Mesenchymal stem cell (in vitro differentiated cells and primary cell): ENCODE results near the gene TSPAN11.
A peak's percentile ranks its signal among the peaks of the same experiment; 100 is the strongest.

Source experiments
- DNase-seq: peaks from one replicate; pipeline ENCODE4 v3.0.0-alpha.2; 2013
- H2AFZ ChIP-seq: one replicate; pipeline ENCODE4 v1.6.1; 2013; ENCODE audit warnings: low read depth, mild to moderate bottlenecking, control low read depth, inconsistent platforms, low read length, moderate library complexity
- H2AK5ac ChIP-seq: 2 replicates; pipeline ENCODE4 v1.6.1; 2013; ENCODE audit warnings: low read length, moderate library complexity, mild to moderate bottlenecking, inconsistent platforms; ENCODE audit not compliant: severe bottlenecking
- H2BK120ac ChIP-seq: one replicate; pipeline ENCODE4 v1.6.1; 2013; ENCODE audit warnings: low read depth, mild to moderate bottlenecking, inconsistent platforms, low read length, moderate library complexity
- H2BK12ac ChIP-seq, 2 experiments: one replicate each; pipeline ENCODE4 v1.6.1; 2013; ENCODE audit warnings: inconsistent platforms in 2 of 2, low read length in 2 of 2, mild to moderate bottlenecking in 2 of 2, moderate library complexity in 2 of 2, control low read depth in 1 of 2
- H2BK15ac ChIP-seq: one replicate; pipeline ENCODE4 v1.6.1; 2013; ENCODE audit warnings: mild to moderate bottlenecking, low read depth, inconsistent platforms; ENCODE audit not compliant: poor library complexity, severe bottlenecking
- H2BK5ac ChIP-seq: 2 replicates; pipeline ENCODE4 v1.6.1; 2013; ENCODE audit warnings: low read depth, mild to moderate bottlenecking, low read length, control low read depth, inconsistent platforms; ENCODE audit not compliant: poor library complexity, severe bottlenecking
- H3K14ac ChIP-seq, 2 experiments: one replicate each; pipeline ENCODE4 v1.6.1; 2013; ENCODE audit warnings: inconsistent platforms in 2 of 2, low read length in 2 of 2, control low read depth in 1 of 2, mild to moderate bottlenecking in 1 of 2, moderate library complexity in 1 of 2
- H3K18ac ChIP-seq, 2 experiments: one replicate each; pipeline ENCODE4 v1.6.1; 2013; ENCODE audit warnings: inconsistent platforms in 2 of 2, low read length in 2 of 2, control low read depth in 1 of 2, low read depth in 1 of 2, mild to moderate bottlenecking in 1 of 2
- H3K23ac ChIP-seq, 2 experiments: one replicate each; pipeline ENCODE4 v1.6.1; 2013; ENCODE audit warnings: inconsistent platforms in 2 of 2, low read length in 2 of 2, mild to moderate bottlenecking in 2 of 2, moderate library complexity in 2 of 2, control low read depth in 1 of 2
- H3K27ac ChIP-seq: 2 replicates; pipeline ENCODE4 v1.5.1; 2013; ENCODE audit warnings: mild to moderate bottlenecking, moderate library complexity, low read length, control low read depth, inconsistent platforms; ENCODE audit not compliant: poor library complexity, severe bottlenecking
- H3K27me3 ChIP-seq, 2 experiments: 2 replicates each; pipeline versions ENCODE4 v1.6.1 to v1.7.0; 2013; ENCODE audit warnings: low read length in 2 of 2, mild to moderate bottlenecking in 2 of 2, moderate library complexity in 2 of 2, control low read depth in 1 of 2, inconsistent platforms in 1 of 2; ENCODE audit not compliant: control insufficient read depth in 1 of 2, insufficient read depth in 1 of 2
- H3K36me3 ChIP-seq, 2 experiments: 2 replicates each; pipeline versions ENCODE4 v1.6.1 to v1.7.0; 2013; ENCODE audit warnings: low read length in 2 of 2, control low read depth in 1 of 2, inconsistent platforms in 1 of 2, low read depth in 1 of 2, mild to moderate bottlenecking in 1 of 2; ENCODE audit not compliant: insufficient read depth in 2 of 2, control insufficient read depth in 1 of 2
- H3K4ac ChIP-seq, 2 experiments: one replicate each; pipeline ENCODE4 v1.6.1; 2013; ENCODE audit warnings: inconsistent platforms in 2 of 2, low read length in 2 of 2, mild to moderate bottlenecking in 2 of 2, moderate library complexity in 2 of 2, control low read depth in 1 of 2, low read depth in 1 of 2
- H3K4me1 ChIP-seq: 2 replicates; pipeline ENCODE4 v1.6.1; 2013; ENCODE audit warnings: low read depth, low read length, control low read depth; ENCODE audit not compliant: control insufficient read depth, insufficient read depth
- H3K4me2 ChIP-seq: 2 replicates; pipeline ENCODE4 v1.6.1; 2013; ENCODE audit warnings: low read length, mild to moderate bottlenecking, inconsistent platforms; ENCODE audit not compliant: poor library complexity, severe bottlenecking
- H3K4me3 ChIP-seq, 2 experiments: 2 replicates each; pipeline versions ENCODE4 v1.5.1 to v1.7.0; 2013; ENCODE audit warnings: low read length in 2 of 2, mild to moderate bottlenecking in 2 of 2, control low read depth in 1 of 2, low read depth in 1 of 2; ENCODE audit not compliant: insufficient read depth in 1 of 2
- H3K79me1 ChIP-seq: replicated peaks from 2 replicates; pipeline ENCODE4 v1.6.1; 2013; ENCODE audit warnings: mild to moderate bottlenecking, control low read depth, low read length, inconsistent platforms; ENCODE audit not compliant: poor library complexity, severe bottlenecking
- H3K9ac ChIP-seq: 2 replicates; pipeline ENCODE4 v1.7.0; 2013; ENCODE audit warnings: mild to moderate bottlenecking, low read length, moderate library complexity
- H3K9me3 ChIP-seq: 2 replicates; pipeline ENCODE4 v1.7.0; 2013; ENCODE audit warnings: mild to moderate bottlenecking, low read length; ENCODE audit not compliant: control insufficient read depth
- H4K8ac ChIP-seq: one replicate; pipeline ENCODE4 v1.6.1; 2013; ENCODE audit warnings: inconsistent platforms, mild to moderate bottlenecking, low read length, moderate library complexity
- H4K91ac ChIP-seq: one replicate; pipeline ENCODE4 v1.6.1; 2013; ENCODE audit warnings: mild to moderate bottlenecking, low read length, inconsistent platforms
- whole genome bisulfite sequencing: methylation state at CpG from one replicate; pipeline ENCODE4 v1.1.7; 2013; ENCODE audit warnings: mixed read lengths; 5-methylcytosine and 5-hydroxymethylcytosine counted together

Gene TSPAN11

DNA sequence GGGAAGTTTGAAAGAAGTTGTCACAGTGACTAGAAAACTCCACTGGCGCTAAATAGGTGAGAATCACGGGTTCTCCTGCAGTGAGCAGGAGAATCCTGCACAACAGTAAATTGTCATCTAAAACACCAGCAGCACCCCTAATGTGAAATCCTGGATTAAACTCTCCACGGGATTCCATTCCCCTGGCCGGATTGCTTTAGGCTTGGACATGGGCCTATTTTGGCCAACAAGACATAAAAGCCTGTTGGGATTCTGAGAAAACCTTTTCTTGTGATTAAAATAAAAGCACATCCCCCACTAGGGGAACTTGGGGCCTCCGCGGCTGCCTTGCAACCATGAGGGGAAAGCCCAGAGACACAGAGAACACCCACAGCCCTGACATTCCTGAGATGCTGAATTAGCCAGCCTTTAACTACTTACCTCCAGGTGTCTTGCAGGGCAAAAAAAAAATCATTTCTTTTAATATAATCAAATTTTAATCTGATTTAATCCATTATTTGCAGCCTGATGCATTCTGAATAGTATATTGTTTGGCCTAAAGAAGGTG, 21.0 kb upstream of the TSPAN11 start:
- no peak overlapping the region for H2BK5ac ChIP-seq
- WGBS: 73% methylated on average over 6 of the region's 6 CpGs

GRCh38 chr12:30908076-30908721, 18.3 kb upstream of the TSPAN11 start:
- no peak overlapping the region for H3K27ac ChIP-seq
- H3K79me1 ChIP-seq: no peaks in the 10 kb centered on the region
- no peak overlapping the region for H2BK120ac ChIP-seq
- no peak overlapping the region for H2BK12ac ChIP-seq
- H2BK15ac ChIP-seq: no peak overlapping the region
- H3K36me3 ChIP-seq: no peaks in the 10 kb centered on the region
- DNase-seq: no peak
- no peak overlapping the region for H2AK5ac ChIP-seq
- H2AFZ ChIP-seq: no peak overlapping the region
- peak overlapping the region; percentile 26 for H3K9ac ChIP-seq
- no peaks in the 10 kb centered on the region for H3K4me1 ChIP-seq
- no peak overlapping the region for H3K4me2 ChIP-seq
- no peak overlapping the region for H2BK5ac ChIP-seq
- no peak overlapping the region for H3K4me3 ChIP-seq
- no peak overlapping the region for H3K4ac ChIP-seq
- 95% methylated on average over 1 of the region's 4 CpGs for WGBS
- no peak overlapping the region for H4K91ac ChIP-seq
- no peak overlapping the region for H3K23ac ChIP-seq
- no peak overlapping the region for H4K8ac ChIP-seq
- H3K9me3 ChIP-seq: no peaks in the 10 kb centered on the region
- peaks cover 0 to 5% of the 10 kb centered on the region in 2 experiments for H3K27me3 ChIP-seq
- no peak overlapping the region for H3K14ac ChIP-seq
- peak overlapping the region in 1 of 2 experiments; percentile 18 for H3K18ac ChIP-seq

More for the DNA sequence above, 21.0 kb upstream of the TSPAN11 start:
- no peak overlapping the region for H3K14ac ChIP-seq
- no peak overlapping the region for H4K8ac ChIP-seq
- no peak for DNase-seq
- no peak overlapping the region for H2AFZ ChIP-seq
- no peak overlapping the region for H3K4me3 ChIP-seq
- H3K4me2 ChIP-seq: no peak overlapping the region
- no peak overlapping the region for H2BK120ac ChIP-seq
- no peak overlapping the region for H3K4ac ChIP-seq
- no peaks in the 10 kb centered on the region for H3K79me1 ChIP-seq
- H4K91ac ChIP-seq: no peak overlapping the region
- H2BK15ac ChIP-seq: no peak overlapping the region
- H3K27me3 ChIP-seq: peaks cover 0 to 5% of the 10 kb centered on the region in 2 experiments
- no peak overlapping the region for H2AK5ac ChIP-seq
- no peaks in the 10 kb centered on the region for H3K36me3 ChIP-seq
- no peaks in the 10 kb centered on the region for H3K9me3 ChIP-seq
- H3K27ac ChIP-seq: no peak overlapping the region
- no peaks in the 10 kb centered on the region for H3K4me1 ChIP-seq
- H3K18ac ChIP-seq: no peak overlapping the region
- H3K23ac ChIP-seq: no peak overlapping the region
- no peak overlapping the region for H3K9ac ChIP-seq
- no peak overlapping the region for H2BK12ac ChIP-seq

GRCh38 chr12:30908722-30909348, 17.7 kb upstream of the TSPAN11 start:
- Histone ChIP-seq H3K36me3 (no peaks in the 10 kb centered on the region), H2BK12ac (no peak overlapping the region), H3K9ac (peak overlapping the region; percentile 68), H3K4ac (no peak overlapping the region), H3K23ac (no peak overlapping the region), H2AK5ac (no peak overlapping the region), H4K8ac (no peak overlapping the region), H3K79me1 (no peaks in the 10 kb centered on the region), H3K4me1 (no peaks in the 10 kb centered on the region), H2BK5ac (no peak overlapping the region), H4K91ac (no peak overlapping the region), H3K4me2 (no peak overlapping the region), H3K27me3 (peaks cover 0 to 5% of the 10 kb centered on the region in 2 experiments), H3K9me3 (no peaks in the 10 kb centered on the region), H3K14ac (no peak overlapping the region), H2BK15ac (no peak overlapping the region), H3K18ac (peak overlapping the region in 1 of 2 experiments; percentile 46), H2BK120ac (no peak overlapping the region), H3K4me3 (peak overlapping the region in 1 of 2 experiments; percentile 50), H3K27ac (no peak overlapping the region), H2AFZ (no peak overlapping the region)
- 22% methylated on average over 3 of the region's 3 CpGs for WGBS
- DNase-seq: peak; percentile 69

DNA sequence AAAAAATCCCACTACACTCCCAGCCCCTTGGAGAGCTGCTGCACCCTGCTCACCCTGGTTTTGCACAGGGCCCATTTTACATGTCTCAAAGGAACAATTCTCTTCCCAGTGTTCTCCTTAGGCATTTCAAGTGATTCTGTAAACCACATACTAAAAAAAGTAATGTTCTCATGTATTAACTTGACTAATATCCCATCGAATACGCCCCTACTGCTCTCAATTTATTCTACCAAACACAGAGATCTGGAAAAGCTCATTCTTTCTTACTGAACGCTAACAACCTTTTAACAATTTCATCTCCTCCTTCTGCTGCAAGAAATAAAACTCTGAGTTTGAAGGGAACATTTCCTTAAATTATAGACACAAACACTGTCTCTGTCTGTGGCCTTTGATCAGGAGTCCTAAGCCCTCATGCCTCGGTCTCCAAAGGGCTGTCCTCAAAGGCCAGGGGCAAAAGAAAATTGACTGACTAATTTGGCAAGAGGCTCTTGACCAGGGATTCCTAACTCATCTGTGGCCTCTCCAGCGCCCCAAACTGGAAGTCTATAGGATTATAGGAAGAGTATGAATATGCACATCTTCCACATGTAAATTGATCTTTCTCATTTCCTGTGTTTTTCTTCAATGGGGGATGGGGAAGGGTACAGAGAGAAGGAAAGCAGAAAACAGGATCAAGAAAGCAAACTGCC, 17.1 kb upstream of the TSPAN11 start:
- Histone ChIP-seq H2AK5ac (no peak overlapping the region), H3K4me1 (no peaks in the 10 kb centered on the region), H3K18ac (peak overlapping the region in 1 of 2 experiments; percentile 46), H4K91ac (no peak overlapping the region), H3K36me3 (no peaks in the 10 kb centered on the region), H3K23ac (no peak overlapping the region), H2BK12ac (no peak overlapping the region), H3K9me3 (no peaks in the 10 kb centered on the region), H3K4ac (no peak overlapping the region), H2BK15ac (no peak overlapping the region), H4K8ac (no peak overlapping the region), H3K27me3 (peaks cover 0 to 5% of the 10 kb centered on the region in 2 experiments), H3K9ac (peak overlapping the region; percentile 68), H3K79me1 (no peaks in the 10 kb centered on the region), H3K4me3 (peak overlapping the region in 1 of 2 experiments; percentile 50), H2BK5ac (no peak overlapping the region), H3K14ac (no peak overlapping the region), H3K27ac (no peak overlapping the region), H3K4me2 (no peak overlapping the region), H2BK120ac (no peak overlapping the region), H2AFZ (no peak overlapping the region)
- DNase-seq: no peak
- WGBS: 70% methylated on average over 4 of the region's 5 CpGs
